Caco-2 (cell line): ENCODE data around the gene KIF17. TPM values are rescaled to one million over a fixed set of nuclear protein-coding genes. Genes with fewer than 3 reads are reported as not detected.

Experiments
- BruUV-seq: library from RNA; stranded (reverse); fragments of 400-500 nt; replicated peaks from 2 replicates; lab custom pipeline; 2021; lab: Mats Ljungman, UMichigan
- CTCF ChIA-PET: fragments of 300-600 bp; sonication (Branson Sonifier 250); formaldehyde crosslinking; loops from one replicate; lab custom pipeline; 2022; ENCODE audit warnings: antibody characterized with exemption; lab: Charles Lee
- POLR2A ChIA-PET: fragments of 300-600 bp; sonication (Branson Sonifier 250); formaldehyde crosslinking; loops from one replicate; lab custom pipeline; 2022; ENCODE audit warnings: antibody characterized with exemption; lab: Charles Lee
- DNase-seq, 2 experiments: peaks; one replicate each; pipeline versions ENCODE4 v3.0.0 to v3.0.0-alpha.2; 2020 to 2022
- H3K27me3 ChIP-seq: replicated peaks from 2 replicates; pipeline ENCODE4 v1.6.0; 2011; ENCODE audit warnings: low read length; ENCODE audit not compliant: control insufficient read depth, insufficient read depth
- H3K36me3 ChIP-seq: 2 replicates; pipeline ENCODE4 v1.5.1; 2011; ENCODE audit warnings: low read length; ENCODE audit not compliant: control insufficient read depth, insufficient read depth
- H3K4me1 ChIP-seq: fragments of 250-450 bp; sonication (Bioruptor Pico); 2 replicates; pipeline ENCODE4 v1.5.1; 2020; ENCODE audit warnings: mild to moderate bottlenecking
- H3K4me3 ChIP-seq: 2 replicates; pipeline ENCODE4 v1.5.1; 2011; ENCODE audit warnings: low read depth, mild to moderate bottlenecking, control low read depth, low read length
- H3K9me3 ChIP-seq: fragments of 250-450 bp; sonication (Bioruptor Pico); 2 replicates; pipeline ENCODE4 v1.5.1; 2020; ENCODE audit warnings: mild to moderate bottlenecking, moderate library complexity
- H3K27ac Mint-ChIP-seq: one replicate; pipeline ENCODE4 v1.8.0; 2022; ENCODE audit warnings: mixed read lengths; ENCODE audit not compliant: unreplicated experiment
- H3K27me3 Mint-ChIP-seq: one replicate; pipeline ENCODE4 v1.8.0; 2022; ENCODE audit warnings: mixed read lengths; ENCODE audit not compliant: insufficient read depth, unreplicated experiment
- H3K36me3 Mint-ChIP-seq: one replicate; pipeline ENCODE4 v1.8.0; 2022; ENCODE audit warnings: mild to moderate bottlenecking, mixed read lengths; ENCODE audit not compliant: insufficient read depth, unreplicated experiment
- H3K4me1 Mint-ChIP-seq: one replicate; pipeline ENCODE4 v1.8.0; 2022; ENCODE audit warnings: low read depth, mixed read lengths; ENCODE audit not compliant: unreplicated experiment
- H3K4me3 Mint-ChIP-seq: one replicate; pipeline ENCODE4 v1.8.0; 2022; ENCODE audit warnings: mild to moderate bottlenecking, moderate library complexity, mixed read lengths; ENCODE audit not compliant: unreplicated experiment
- H3K9me3 Mint-ChIP-seq: one replicate; pipeline ENCODE4 v1.8.0; 2022; ENCODE audit warnings: mixed read lengths; ENCODE audit not compliant: unreplicated experiment
- CTCF ChIP-seq, 2 experiments: fragments of 200-600 bp in 1 of 2; IDR thresholded peaks; 1 replicate in 1 of 2; 2 replicates in 1 of 2; pipeline versions ENCODE4 v1.5.1 to v1.8.0; 2011 to 2022; ENCODE audit warnings: antibody characterized with exemption in 1 of 2, control low read depth in 1 of 2, inconsistent platforms in 1 of 2, low read depth in 1 of 2, low read length in 1 of 2, mild to moderate bottlenecking in 1 of 2, moderate library complexity in 1 of 2; ENCODE audit not compliant: insufficient read depth in 1 of 2, severe bottlenecking in 1 of 2, unreplicated experiment in 1 of 2
- intact Hi-C: fragments of 100-400 bp; cut with micrococcal nuclease; formaldehyde crosslinking; loops from one replicate; pipeline ENCODE4 v1.10.0; 2022; ENCODE audit not compliant: unreplicated experiment
- total RNA-seq: library from RNA; stranded (reverse); gene quantifications from 2 replicates; pipeline ENCODE4 v1.2.3, GENCODE V29; 2022

The KIF17 gene
- total RNA-seq, 1 experiment from 2014 or later = 1.5 TPM

GRCh38 chr1:20636785-20637347 is 80.9 kb downstream of the KIF17 start:
- Histone ChIP-seq H3K4me1 (peaks cover 19% of the 10 kb centered on the region), H3K9me3 (no peaks in the 10 kb centered on the region), H3K27me3 (no peaks in the 10 kb centered on the region), H3K36me3 (no peaks in the 10 kb centered on the region), H3K4me3 (no peak overlapping the region)
- DNase-seq = no peak
- Mint-ChIP-seq H3K27ac (no peak overlapping the region), H3K36me3 (no peaks in the 10 kb centered on the region), H3K27me3 (no peaks in the 10 kb centered on the region), H3K4me3 (no peak overlapping the region), H3K9me3 (no peaks in the 10 kb centered on the region), H3K4me1 (peaks cover 9% of the 10 kb centered on the region)
- POLR2A ChIA-PET = no interaction called here
- CTCF ChIA-PET = no interaction called here
- no TSS peak for BruUV-seq
- intact Hi-C loops = no loop called here
- no peak for TF ChIP-seq CTCF (IDR thresholded peaks at IDR 0.05; ENCODE audit: insufficient read depth in 1 of 2, low read depth in 1 of 2, low read length in 1 of 2, severe bottlenecking in 1 of 2, unreplicated experiment in 1 of 2)

GRCh38 chr1:20634594-20635084 is 83.2 kb downstream of the KIF17 start:
- DNase-seq = peak in 1 of 2 experiments; percentile 32
- intact Hi-C loops = loop anchor here (1.0 to 5.0 kb wide), 2 partner anchors 97 to 112 kb away; no protein-coding TSS in a partner anchor
- TF ChIP-seq CTCF (IDR thresholded peaks at IDR 0.05; ENCODE audit: insufficient read depth in 1 of 2, low read depth in 1 of 2, low read length in 1 of 2, severe bottlenecking in 1 of 2, unreplicated experiment in 1 of 2) = no peak
- POLR2A ChIA-PET = no interaction called here
- H3K4me1 ChIP-seq = peaks cover 20% of the 10 kb centered on the region
- CTCF ChIA-PET = interaction anchor here (1.5 to 3.8 kb wide), 2 partner anchors 60 to 99 kb away, joined by 4 to 41 read pairs; no protein-coding TSS in a partner anchor
- H3K27me3 Mint-ChIP-seq = no peaks in the 10 kb centered on the region
- H3K4me3 Mint-ChIP-seq = peak overlapping the region; percentile 83
- H3K27ac Mint-ChIP-seq = no peak overlapping the region
- no peaks in the 10 kb centered on the region for H3K36me3 Mint-ChIP-seq
- peaks cover 9% of the 10 kb centered on the region for H3K4me1 Mint-ChIP-seq
- H3K9me3 ChIP-seq = no peaks in the 10 kb centered on the region
- BruUV-seq = no TSS peak
- no peaks in the 10 kb centered on the region for H3K36me3 ChIP-seq
- H3K9me3 Mint-ChIP-seq = no peaks in the 10 kb centered on the region
- H3K27me3 ChIP-seq = no peaks in the 10 kb centered on the region
- peak overlapping the region; percentile 72 for H3K4me3 ChIP-seq

- no peak overlapping the region for H3K27ac Mint-ChIP-seq
- H3K9me3 Mint-ChIP-seq = no peaks in the 10 kb centered on the region
- BruUV-seq = TSS peak; percentile 70
- Histone ChIP-seq H3K4me3 (peak overlapping the region; percentile 72), H3K9me3 (no peaks in the 10 kb centered on the region), H3K36me3 (no peaks in the 10 kb centered on the region), H3K4me1 (peaks cover 20% of the 10 kb centered on the region), H3K27me3 (no peaks in the 10 kb centered on the region)
- no peaks in the 10 kb centered on the region for H3K36me3 Mint-ChIP-seq
- CTCF ChIA-PET = interaction anchor here (0.5 to 3.8 kb wide), 12 partner anchors 12 to 111 kb away, joined by 3 to 41 read pairs (median 5); partner anchors contain the start of genes CDA and DDOST
- peak overlapping the region; percentile 83 for H3K4me3 Mint-ChIP-seq
- POLR2A ChIA-PET = interaction anchor here (0.6 kb wide), 1 partner anchor 44 kb away, joined by 3 read pairs; no protein-coding TSS in a partner anchor
- H3K4me1 Mint-ChIP-seq = peaks cover 9% of the 10 kb centered on the region
- no peaks in the 10 kb centered on the region for H3K27me3 Mint-ChIP-seq
- no peak for TF ChIP-seq CTCF (IDR thresholded peaks at IDR 0.05; ENCODE audit: insufficient read depth in 1 of 2, low read depth in 1 of 2, low read length in 1 of 2, severe bottlenecking in 1 of 2, unreplicated experiment in 1 of 2)
- no peak for DNase-seq
- intact Hi-C loops = loop anchor here (1.0 to 5.0 kb wide), 2 partner anchors 97 to 112 kb away; no protein-coding TSS in a partner anchor
Observed at GRCh38 chr1:20634065-20634593, 83.7 kb downstream of the KIF17 start.
